K562 (cell line): Measurements from ENCODE around the gene TSGA10IP. TPM values are rescaled to one million over a fixed set of nuclear protein-coding genes. Genes with fewer than 3 reads are reported as not detected.

Source experiments
- BHLHE40 ChIP-seq: IDR thresholded peaks from 2 replicates; pipeline ENCODE4 v1.6.1; 2011; ENCODE audit warnings: low read length, improper control_type of control experiment
- ESRRA ChIP-seq: fragments of 450-650 bp; IDR thresholded peaks from 2 replicates; pipeline ENCODE4 v1.6.1; 2014; ENCODE audit warnings: low read depth, mild to moderate bottlenecking, moderate library complexity, borderline replicate concordance
- FUS ChIP-seq: fragments of 200-400 bp; formaldehyde crosslinking; optimal IDR thresholded peaks from 2 replicates; pipeline ENCODE3; 2017; ENCODE audit warnings: low read depth, low read length
- HDGF ChIP-seq: fragments of 450-650 bp; IDR thresholded peaks from 2 replicates; pipeline ENCODE4 v1.6.1; 2016
- HNRNPH1 ChIP-seq: fragments of 200-400 bp; formaldehyde crosslinking; optimal IDR thresholded peaks from 2 replicates; pipeline ENCODE3; 2017; ENCODE audit warnings: low read depth, mild to moderate bottlenecking, low read length, moderate library complexity
- JUN ChIP-seq, 2 experiments: sonication (generic) in 1 of 2; formaldehyde crosslinking in 1 of 2; IDR thresholded peaks; 2 replicates each; pipeline versions ENCODE4 v1.6.1 to v1.8.0; 2012 to 2022; ENCODE audit warnings: borderline replicate concordance in 2 of 2, mild to moderate bottlenecking in 2 of 2, improper control_type of control experiment in 1 of 2, low read depth in 1 of 2, low read length in 1 of 2, missing genetic modification reagents in 1 of 2
- LCOR ChIP-seq: sonication (generic); formaldehyde crosslinking; IDR thresholded peaks from 2 replicates; pipeline ENCODE4 v1.8.0; 2022; ENCODE audit warnings: mild to moderate bottlenecking, missing genetic modification reagents
- MAX ChIP-seq: sonication (generic); formaldehyde crosslinking; IDR thresholded peaks from 2 replicates; pipeline ENCODE4 v1.9.0; 2022; ENCODE audit warnings: mild to moderate bottlenecking, missing genetic modification reagents
- MBD2 ChIP-seq: sonication (generic); IDR thresholded peaks from 2 replicates; pipeline ENCODE4 v1.6.1; 2016; ENCODE audit warnings: low read depth, borderline replicate concordance
- NFATC3 ChIP-seq: fragments of 450-650 bp; IDR thresholded peaks from 2 replicates; pipeline ENCODE4 v1.6.1; 2017; ENCODE audit warnings: mild to moderate bottlenecking
- PCBP2 ChIP-seq: fragments of 200-400 bp; formaldehyde crosslinking; IDR thresholded peaks from 2 replicates; pipeline ENCODE4 v1.6.1; 2018; ENCODE audit warnings: low read length, low read depth, mild to moderate bottlenecking, moderate library complexity; ENCODE audit not compliant: poor library complexity, severe bottlenecking
- PRMT5 ChIP-seq: sonication (generic); formaldehyde crosslinking; IDR thresholded peaks from 2 replicates; pipeline ENCODE4 v1.5.0; 2020; ENCODE audit warnings: missing genetic modification reagents
- SMARCA4 ChIP-seq: fragments of 450-650 bp; IDR thresholded peaks from 2 replicates; pipeline ENCODE4 v1.6.1; 2016
- TAF15 ChIP-seq: fragments of 200-400 bp; formaldehyde crosslinking; IDR thresholded peaks from 2 replicates; pipeline ENCODE4 v1.6.1; 2017; ENCODE audit warnings: mild to moderate bottlenecking, low read depth, low read length, moderate library complexity
- TCF3 ChIP-seq: sonication (generic); formaldehyde crosslinking; IDR thresholded peaks from 2 replicates; pipeline ENCODE4 v1.4.0; 2020; ENCODE audit warnings: mild to moderate bottlenecking, missing genetic modification reagents
- TOE1 ChIP-seq, 2 experiments: fragments of 450-650 bp in 1 of 2; sonication (generic) in 1 of 2; formaldehyde crosslinking in 1 of 2; IDR thresholded peaks; 2 replicates each; pipeline versions ENCODE4 v1.7.1 to v1.8.0; 2016 to 2022; ENCODE audit warnings: borderline replicate concordance in 2 of 2, mild to moderate bottlenecking in 2 of 2, antibody characterized with exemption in 1 of 2, inconsistent platforms in 1 of 2, low read depth in 1 of 2, missing genetic modification reagents in 1 of 2, moderate library complexity in 1 of 2
- ZNF280A ChIP-seq: fragments of 450-650 bp; IDR thresholded peaks from 2 replicates; pipeline ENCODE4 v1.6.1; 2018; ENCODE audit warnings: mild to moderate bottlenecking, low read depth; ENCODE audit not compliant: partially characterized antibody
- ZNF431 ChIP-seq: sonication (generic); formaldehyde crosslinking; IDR thresholded peaks from 2 replicates; pipeline ENCODE4 v1.8.0; 2022; ENCODE audit warnings: mild to moderate bottlenecking, missing genetic modification reagents
- ZNF75A ChIP-seq: fragments of 450-650 bp; formaldehyde crosslinking; IDR thresholded peaks from 2 replicates; pipeline ENCODE4 v1.4.0; 2020; ENCODE audit warnings: mild to moderate bottlenecking
- polyA plus RNA-seq, 8 experiments: library from polyadenylated mRNA; depleted of rRNA in 4 of 8; stranded (reverse) in 5 of 8; unstranded in 3 of 8; fragments of >200 nt; fragmentation: Nextera tagmentation in 2 of 8; fragmentation: Illumina TruSeq in 1 of 8; extraction: Ambion mirVana in 2 of 8; extraction: Trizol in 1 of 8; gene quantifications; 2 replicates each; pipeline versions ENCODE4 v1.2.1 to v1.2.3, GENCODE V29; 2011 to 2014; ENCODE audit warnings: inconsistent platforms in 1 of 8, missing spikeins in 1 of 8
- total RNA-seq, 7 experiments: library from RNA; depleted of rRNA in 6 of 7; stranded (reverse); fragments of >200 nt in 6 of 7; fragmentation: Illumina TruSeq in 2 of 7; extraction: Trizol in 2 of 7; gene quantifications; 2 replicates each; pipeline versions ENCODE4 v1.2.1 to v1.2.3, GENCODE V29; 2011 to 2021; ENCODE audit warnings: low replicate concordance in 1 of 7
- TF ChIP-seq, protein P1 (sequence below): fragments of 250-450 bp; sonication (Bioruptor Pico); IDR thresholded peaks from 2 replicates; pipeline ENCODE4 v1.4.0; 2020
- TF ChIP-seq, protein P2 (sequence below): fragments of 450-650 bp; IDR thresholded peaks from 2 replicates; pipeline ENCODE4 v1.6.1; 2016; ENCODE audit warnings: low read depth, mild to moderate bottlenecking, moderate library complexity

Gene TSGA10IP
- total and polyA plus RNA-seq, 9 of the 15 experiments (the other 6 are each of a cell fraction or from before 2014, with no cell fraction given) = not detected

DNA sequence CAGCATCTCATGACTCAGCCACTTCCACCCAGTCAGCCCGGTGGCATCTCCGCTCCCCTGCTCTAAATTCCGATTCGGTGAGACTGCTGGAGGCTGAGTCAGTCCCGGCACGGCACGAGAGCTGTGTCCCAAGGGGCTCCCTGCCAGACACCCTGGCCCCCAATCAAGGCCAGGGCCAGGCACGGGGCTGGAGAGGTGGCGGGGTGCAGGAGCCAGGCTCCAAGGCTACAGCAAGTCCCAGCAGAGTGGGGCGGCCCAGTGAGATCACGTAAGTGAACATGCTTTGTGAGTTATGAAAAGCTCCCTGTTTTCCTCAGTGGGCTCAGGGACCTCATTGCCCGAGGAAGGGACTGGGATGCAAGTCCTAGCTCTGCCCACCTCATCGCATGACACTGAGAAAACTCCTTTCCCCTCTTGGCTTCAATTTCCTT, 29.4 kb upstream of the TSGA10IP start (continued):
- peak; percentile 90 for TF ChIP-seq BHLHE40
- no peak for TF ChIP-seq FUS
- peak; percentile 51; the same call in 1 of the 2 replicates for TF ChIP-seq SMARCA4
- no peak for TF ChIP-seq TCF3 (CRISPR knock-in tag)
- no peak for TF ChIP-seq ESRRA
- no peak for TF ChIP-seq HNRNPH1
- TF ChIP-seq, protein P1, sequence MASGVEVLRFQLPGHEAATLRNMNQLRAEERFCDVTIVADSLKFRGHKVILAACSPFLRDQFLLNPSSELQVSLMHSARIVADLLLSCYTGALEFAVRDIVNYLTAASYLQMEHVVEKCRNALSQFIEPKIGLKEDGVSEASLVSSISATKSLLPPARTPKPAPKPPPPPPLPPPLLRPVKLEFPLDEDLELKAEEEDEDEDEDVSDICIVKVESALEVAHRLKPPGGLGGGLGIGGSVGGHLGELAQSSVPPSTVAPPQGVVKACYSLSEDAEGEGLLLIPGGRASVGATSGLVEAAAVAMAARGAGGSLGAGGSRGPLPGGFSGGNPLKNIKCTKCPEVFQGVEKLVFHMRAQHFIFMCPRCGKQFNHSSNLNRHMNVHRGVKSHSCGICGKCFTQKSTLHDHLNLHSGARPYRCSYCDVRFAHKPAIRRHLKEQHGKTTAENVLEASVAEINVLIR (CRISPR knock-in tag) = no peak
- TF ChIP-seq PCBP2 = no peak
- no peak for TF ChIP-seq HDGF
- no peak for TF ChIP-seq ZNF280A
- no peak for TF ChIP-seq MAX (CRISPR knock-in tag)
- TF ChIP-seq, protein P2, sequence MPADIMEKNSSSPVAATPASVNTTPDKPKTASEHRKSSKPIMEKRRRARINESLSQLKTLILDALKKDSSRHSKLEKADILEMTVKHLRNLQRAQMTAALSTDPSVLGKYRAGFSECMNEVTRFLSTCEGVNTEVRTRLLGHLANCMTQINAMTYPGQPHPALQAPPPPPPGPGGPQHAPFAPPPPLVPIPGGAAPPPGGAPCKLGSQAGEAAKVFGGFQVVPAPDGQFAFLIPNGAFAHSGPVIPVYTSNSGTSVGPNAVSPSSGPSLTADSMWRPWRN = no peak
- TF ChIP-seq ZNF431 (CRISPR knock-in tag) = no peak
- peak; percentile 81 for TF ChIP-seq JUN (IDR thresholded peaks at IDR 0.05; ENCODE audit: borderline replicate concordance, low read depth, low read length)
- TF ChIP-seq JUN (CRISPR knock-in tag; IDR thresholded peaks at IDR 0.05; ENCODE audit: borderline replicate concordance) = no peak
- no peak for TF ChIP-seq TOE1 (IDR thresholded peaks at IDR 0.05; ENCODE audit: borderline replicate concordance)
- TF ChIP-seq TOE1 (CRISPR knock-in tag; IDR thresholded peaks at IDR 0.05; ENCODE audit: borderline replicate concordance, low read depth) = no peak
- TF ChIP-seq LCOR = no peak
- no peak for TF ChIP-seq NFATC3
- TF ChIP-seq TAF15 = no peak
- no peak for TF ChIP-seq ZNF75A (CRISPR knock-in tag)
- TF ChIP-seq MBD2 = no peak
- no peak for TF ChIP-seq PRMT5 (CRISPR knock-in tag)
